ENCODE results near the gene UBE2O.

DNA sequence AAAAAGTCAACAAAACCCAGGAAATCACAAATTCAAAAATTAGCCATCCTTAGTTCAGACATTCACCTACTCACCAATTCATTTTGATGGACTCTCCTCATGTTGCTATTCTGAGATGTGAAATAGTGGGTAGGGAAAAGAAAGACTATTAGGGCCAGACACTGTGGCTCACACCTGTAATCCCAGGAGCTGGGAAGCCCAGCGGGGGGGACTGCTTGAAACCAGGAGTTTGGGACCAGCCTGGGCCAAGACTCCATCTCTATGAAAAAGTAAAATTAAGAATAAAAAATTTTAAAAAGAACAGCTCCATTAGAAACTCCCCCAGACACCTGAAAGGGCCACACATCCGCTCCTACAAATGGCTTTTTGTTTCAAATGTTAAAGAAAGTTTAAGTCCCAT, 21.4 kb downstream of the UBE2O start:
- TF ChIP-seq CTCF (IDR thresholded peaks at IDR 0.05; ENCODE audit: low read depth, low read length, poor library complexity, severe bottlenecking) (no peak), EZH2phosphoT487 (IDR thresholded peaks at IDR 0.05; ENCODE audit: borderline replicate concordance, low read length) (no peak)
